HTR-8/SVneo (cell line): ENCODE data around the gene MTLN.
"Not testable (repeated sequence)": the region's sequence is repeated elsewhere in the genome, so short reads cannot be mapped to it uniquely, and the experiment has no call there.

Source experiments
- DNase-seq: peaks from one replicate; pipeline ENCODE4 v3.0.0; 2011; ENCODE audit warnings: low spot score, mixed read lengths; ENCODE audit not compliant: insufficient read length
- FAIRE-seq: peaks from 2 replicates; lab custom pipeline; 2011; peaks lifted over from hg19 to GRCh38; lab: Jason Lieb, UNC

The MTLN gene, protein sequence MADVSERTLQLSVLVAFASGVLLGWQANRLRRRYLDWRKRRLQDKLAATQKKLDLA

DNA sequence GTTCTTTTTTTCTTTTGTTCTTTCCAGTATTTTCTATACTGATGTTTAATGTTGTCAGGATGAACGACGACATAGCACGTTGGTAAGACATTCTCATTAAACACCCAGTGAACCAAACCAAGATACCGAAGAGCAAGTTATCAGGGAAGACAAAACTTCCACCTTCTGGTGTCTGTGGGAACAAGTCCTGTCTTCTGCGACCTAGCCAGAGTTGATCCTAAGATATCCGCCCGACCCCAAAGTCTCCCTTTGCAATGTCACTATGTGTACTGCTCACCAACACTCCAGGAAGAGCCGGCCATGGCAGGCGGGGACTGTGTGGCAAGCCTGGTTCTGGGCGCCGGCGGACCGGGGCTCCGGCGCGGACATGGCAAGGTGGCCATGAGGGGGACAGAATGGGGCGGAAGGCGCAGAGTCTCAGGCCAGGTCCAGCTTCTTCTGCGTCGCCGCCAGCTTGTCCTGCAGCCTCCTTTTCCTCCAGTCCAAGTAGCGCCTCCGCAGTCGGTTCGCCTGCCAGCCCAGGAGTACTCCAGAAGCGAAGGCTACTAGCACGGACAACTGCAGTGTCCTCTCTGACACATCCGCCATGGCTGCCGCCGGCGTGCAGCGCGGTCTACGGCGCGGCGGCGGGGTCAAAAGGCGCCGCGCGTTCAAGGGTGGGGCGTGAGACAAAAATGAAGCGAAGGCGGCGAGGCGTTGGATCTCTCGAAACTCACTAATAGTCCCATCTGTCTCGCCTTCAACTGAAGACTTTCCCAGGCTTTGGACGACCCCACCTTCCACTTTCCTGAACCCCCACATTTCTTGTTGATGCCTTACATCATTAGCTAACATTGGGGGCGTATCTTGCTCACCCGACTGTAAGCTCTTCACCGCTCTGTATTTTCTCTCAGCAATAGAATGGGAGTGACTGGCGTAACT lies at the start of gene MTLN:
Gene MTLN, minus strand, starts transcription at position 610 of the 921 bp plus-strand sequence. Its CDS starts 22 bp downstream, at position 588.
- FAIRE-seq: peak; percentile 55
- DNase-seq: peak; percentile 63

DNA sequence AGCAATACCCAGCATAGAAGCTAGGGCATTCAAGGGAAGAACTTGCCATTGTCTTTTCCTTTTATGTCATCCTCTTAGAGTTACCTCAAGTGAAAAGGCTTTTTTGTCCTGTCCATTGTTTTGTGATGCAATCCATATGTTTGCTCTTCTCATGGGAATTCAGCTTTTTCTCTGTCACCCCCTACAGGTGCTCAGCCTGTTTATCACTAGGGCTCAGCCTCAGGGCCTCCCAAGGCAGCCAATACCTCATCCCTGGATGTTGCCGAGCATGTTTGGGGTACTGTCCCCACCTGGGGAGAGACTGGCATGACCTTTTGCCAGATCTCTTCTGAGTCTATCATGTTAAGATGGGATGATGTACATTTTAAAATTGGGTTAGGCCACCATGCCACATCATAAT lies 49.6 kb upstream of the MTLN start:
- FAIRE-seq, DNase-seq: not testable (repeated sequence)

DNA sequence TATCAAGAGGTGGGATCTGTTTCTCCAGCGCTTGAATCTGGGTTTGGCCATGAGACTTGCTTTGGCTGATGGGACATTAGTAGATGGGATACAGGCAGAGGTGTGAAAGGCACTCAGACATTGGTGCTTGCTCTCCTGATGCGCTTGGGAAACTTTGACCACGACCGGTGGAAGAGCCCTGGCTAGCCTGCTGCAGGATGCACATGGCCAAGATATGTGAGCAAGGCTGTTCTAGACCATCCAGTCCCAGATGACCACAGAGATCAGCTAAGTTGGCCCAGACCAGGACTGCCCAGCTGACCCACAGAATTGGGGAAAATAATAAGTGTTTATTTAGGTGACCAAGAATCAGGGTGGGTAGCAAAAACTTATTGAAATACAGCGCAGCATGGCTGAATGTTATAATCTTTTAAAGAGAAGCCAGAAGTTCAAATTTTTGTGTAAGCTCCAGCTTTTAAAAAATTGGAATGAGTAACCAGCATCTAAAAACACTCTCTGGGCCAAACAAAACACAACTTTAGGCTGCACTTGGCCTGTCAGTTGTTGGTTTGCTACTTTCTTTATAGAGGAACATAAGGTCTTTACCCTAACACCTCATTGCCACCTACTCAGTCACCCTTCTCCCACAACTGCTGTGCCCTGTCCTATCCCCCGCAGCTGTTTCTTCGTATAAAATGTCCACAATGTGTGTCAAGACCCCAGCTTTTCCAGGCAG lies 35.9 kb upstream of the MTLN start:
- FAIRE-seq, DNase-seq: not testable (repeated sequence)

DNA sequence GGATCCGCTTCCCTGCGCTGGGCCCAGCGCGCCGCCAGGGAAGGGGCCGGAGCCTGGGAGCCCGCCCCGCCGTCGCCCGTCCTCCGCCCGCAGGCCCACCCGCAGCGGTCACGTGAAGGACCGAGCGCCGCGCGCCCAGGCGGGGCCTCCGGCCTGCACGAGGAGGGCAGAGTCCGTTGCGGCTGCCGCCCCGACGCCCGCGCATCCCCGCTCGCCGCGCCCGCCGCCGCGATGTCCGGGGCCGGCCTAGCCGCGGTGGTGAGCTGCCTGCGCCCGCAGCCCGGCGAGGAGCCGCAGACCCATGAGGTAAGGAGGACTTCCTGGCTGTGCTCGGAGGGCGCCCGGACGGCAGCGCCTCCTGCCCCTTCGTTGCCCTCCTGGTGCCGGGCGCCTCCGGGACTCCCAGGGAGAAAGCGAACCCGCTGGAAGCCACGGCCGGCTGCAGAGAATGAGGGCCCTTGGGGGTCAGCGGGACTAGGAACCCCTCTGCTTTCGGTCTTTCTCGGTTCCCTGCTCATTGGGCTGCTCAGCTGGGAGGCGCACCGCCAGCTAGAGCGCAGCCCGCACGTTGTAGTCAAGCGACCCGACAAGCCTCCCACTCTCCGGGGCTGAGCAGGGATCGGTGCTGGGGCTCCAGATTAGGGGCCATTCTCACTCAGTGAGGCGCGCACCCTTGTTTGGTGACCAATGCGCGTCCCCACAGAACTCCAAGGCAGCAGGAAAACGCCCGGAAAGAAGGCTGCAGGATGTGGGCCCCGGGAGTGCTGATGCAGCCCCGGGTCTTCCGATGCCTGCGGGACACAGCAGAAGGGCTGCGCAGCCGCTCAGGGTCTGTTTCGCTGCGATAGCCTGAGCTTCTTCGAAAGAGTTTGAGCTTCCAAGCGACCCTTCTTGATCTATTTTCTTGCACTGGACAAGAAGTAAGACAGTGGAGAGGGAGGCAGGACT lies 33.4 kb upstream of the MTLN start:
- DNase-seq, FAIRE-seq: not testable (repeated sequence)

DNA sequence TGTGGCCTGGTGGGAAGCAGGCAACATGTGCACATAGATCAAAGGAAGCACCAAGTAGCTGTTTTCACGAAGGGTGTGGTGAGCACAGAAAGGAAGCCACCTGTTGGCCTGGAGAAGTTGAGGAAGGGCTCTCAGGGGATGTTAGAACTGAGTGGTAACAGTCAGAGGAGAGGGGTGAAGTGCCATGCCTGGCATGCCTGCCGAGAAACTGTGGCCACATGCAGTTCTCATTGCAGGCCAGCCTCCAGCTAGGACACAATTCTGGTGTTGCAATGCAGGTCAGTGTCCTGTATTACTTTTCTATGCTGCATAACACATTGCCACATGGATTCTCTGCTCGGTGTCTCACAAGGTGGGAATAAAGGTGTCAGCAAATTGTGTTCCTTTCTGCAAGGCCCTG lies 30.9 kb upstream of the MTLN start:
- not testable (repeated sequence) for FAIRE-seq, DNase-seq

DNA sequence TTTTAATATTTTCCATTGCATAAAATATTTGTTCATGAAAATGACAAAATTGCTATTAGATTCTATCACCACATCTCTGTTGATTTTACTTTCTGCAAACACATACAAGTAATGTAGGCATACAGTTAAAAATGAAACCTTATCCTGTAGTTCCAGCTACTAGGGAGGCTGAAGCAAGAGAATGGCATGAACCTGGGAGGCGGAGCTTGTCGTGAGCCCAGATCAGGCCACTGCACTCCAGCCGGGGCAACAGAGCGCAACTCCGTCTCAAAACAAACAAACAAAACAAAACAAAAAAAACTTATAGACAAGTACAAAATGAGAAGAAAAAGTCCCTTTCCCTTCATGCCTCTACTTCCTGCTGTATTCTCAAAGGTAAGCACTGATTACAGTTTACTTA lies 22.2 kb upstream of the MTLN start:
- FAIRE-seq, DNase-seq: not testable (repeated sequence)

DNA sequence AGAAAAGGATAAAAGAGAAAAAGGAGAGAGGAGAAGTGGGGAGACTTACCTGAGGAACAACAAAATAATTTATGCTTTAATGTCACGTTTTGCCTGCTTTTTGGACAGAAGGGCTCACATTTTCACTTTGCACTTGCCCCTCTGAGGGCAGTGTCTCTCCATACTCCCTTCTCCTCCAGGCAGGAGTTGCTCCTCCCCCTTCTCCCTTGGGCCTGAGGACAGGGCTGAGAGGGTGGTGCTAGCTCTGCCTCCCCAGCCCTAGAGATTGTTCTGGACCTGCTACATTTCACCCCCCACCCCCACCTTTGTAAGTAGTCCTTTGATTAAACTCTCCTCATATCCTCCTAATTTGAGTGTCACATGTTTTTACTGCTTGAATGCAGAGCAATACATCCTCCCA lies 17.5 kb upstream of the MTLN start:
- not testable (repeated sequence) for DNase-seq, FAIRE-seq

DNA sequence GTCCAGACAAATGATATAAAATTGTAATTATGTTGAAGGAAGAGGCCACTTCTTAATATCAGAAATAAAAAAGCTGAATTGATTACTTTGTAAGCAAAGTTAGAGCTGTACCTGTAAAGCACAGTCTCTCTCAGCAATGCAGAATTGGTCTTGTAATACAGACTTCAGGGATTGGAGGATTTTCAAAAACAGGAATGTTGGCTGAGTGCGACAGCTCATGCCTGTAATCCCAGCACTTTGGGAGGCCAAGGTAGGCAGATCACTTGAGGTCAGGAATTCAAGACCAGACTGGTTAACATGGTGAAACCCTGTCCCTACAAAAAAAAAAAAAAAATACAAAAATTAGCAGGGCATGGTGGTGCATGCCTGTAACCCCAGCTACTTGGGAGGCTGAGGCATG lies 10.3 kb upstream of the MTLN start:
- not testable (repeated sequence) for FAIRE-seq, DNase-seq

DNA sequence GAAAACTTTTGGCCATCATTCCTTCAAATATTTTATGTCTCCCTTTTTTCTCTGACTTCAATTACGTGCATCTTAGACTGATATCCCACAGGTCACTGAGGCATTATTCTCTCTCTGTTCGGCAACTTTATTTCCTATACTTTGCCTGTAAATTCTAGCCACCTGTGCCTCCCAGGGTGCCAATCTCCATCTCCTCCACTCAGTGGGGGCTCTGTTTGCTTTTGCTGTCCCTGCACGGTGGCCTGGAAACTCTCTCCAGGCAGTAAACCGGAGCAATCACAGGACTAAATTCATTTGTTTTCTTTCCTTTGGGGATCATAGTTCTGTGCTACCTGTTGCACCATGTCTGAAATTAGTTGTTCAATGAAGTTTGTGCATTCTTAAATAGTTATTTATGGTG lies 9.6 kb upstream of the MTLN start:
- DNase-seq: no peak
- no peak for FAIRE-seq

DNA sequence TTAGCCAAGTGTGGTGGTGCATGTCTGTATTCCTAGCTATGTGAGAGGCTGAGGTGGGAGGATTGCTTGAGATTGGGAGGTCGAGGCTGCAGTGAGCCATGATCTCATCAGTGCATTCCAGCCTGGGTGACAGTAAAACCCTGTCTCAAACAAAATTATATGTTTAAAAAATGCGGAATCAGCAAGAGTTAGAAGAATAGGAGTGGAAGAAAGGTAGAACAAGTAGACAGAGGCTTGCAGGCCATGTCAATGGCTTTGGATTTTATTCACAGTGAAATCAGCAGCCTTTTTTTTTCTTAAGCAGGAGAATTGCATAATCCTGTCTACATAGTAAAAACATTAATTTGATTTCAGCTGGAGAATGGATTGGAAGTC lies 7.8 kb upstream of the MTLN start:
- FAIRE-seq: no peak

DNA sequence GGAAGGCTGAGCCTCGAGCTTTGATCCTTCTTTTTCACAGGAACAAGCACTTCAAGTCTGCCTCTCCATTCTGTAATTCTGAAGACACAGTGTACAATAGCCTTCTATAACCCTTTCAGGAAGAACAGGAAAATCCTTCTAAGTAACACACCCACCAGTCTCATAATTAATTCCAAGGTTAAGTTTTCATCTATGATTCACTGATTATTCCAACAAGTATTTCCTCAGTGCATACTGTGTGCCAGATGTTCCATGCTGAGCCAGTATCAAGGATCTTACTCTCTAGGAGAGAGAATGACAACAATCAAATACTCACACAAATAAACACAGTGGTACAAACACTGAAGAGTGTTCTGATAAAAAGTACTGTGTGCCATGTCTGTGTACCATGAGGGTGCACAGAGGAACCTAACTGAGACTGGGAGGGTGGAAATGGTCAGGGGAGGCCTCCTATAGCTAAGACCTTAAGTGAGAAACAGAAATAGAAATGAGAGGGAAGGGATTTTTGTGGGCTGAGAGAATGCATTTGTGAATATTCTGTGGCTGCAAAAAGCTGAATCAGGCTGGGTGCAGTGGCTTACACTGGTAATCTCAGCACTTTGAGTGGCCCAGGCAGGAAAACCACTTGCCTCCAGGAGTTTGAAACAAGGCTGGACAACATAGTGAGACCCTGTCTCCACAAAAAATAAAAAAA lies 7.3 kb upstream of the MTLN start:
- no peak for FAIRE-seq

More for the DNA sequence above, 7.8 kb upstream of the MTLN start:
- DNase-seq: no peak

DNA sequence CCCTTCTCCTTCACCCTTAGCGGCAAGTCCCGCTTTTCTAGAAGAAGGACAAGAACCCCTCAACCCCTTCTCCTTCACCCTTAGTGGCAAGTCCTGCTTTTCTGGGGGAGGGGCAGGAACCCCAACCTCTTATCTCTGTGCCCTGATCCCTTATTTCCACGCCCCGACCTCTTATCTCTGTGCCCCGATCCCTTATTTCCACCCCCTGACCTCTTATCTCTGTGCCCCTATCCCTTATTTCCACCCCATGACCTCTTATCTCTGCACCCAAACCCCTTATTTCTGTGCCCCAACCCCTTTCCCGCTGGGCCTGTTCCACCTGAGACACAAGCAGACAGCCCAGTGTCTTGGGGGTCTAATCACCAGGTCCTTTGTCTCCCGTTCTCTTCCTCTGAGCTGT lies 6.5 kb upstream of the MTLN start:
- not testable (repeated sequence) for FAIRE-seq, DNase-seq

More for the DNA sequence above, 7.3 kb upstream of the MTLN start:
- no peak for DNase-seq

DNA sequence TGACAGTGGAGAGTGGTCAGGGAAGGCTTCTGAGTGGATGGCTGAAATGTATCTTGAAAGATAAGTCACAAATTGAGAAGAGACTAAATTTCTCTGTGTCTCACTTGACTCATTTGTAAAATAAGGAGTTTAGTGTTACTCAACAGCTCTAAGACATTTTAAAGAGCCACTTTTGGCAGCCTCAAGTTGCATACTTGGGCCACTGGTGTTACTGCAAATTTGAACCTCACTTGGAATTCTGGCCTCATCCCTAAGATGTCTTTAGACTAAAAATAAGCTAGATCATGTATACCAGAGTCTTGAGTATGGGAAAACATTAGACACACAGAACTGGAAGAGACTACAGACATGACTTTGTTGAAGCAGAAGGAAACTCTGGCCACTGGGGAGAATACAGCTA lies 4.5 kb upstream of the MTLN start:
- DNase-seq: no peak
- no peak for FAIRE-seq

DNA sequence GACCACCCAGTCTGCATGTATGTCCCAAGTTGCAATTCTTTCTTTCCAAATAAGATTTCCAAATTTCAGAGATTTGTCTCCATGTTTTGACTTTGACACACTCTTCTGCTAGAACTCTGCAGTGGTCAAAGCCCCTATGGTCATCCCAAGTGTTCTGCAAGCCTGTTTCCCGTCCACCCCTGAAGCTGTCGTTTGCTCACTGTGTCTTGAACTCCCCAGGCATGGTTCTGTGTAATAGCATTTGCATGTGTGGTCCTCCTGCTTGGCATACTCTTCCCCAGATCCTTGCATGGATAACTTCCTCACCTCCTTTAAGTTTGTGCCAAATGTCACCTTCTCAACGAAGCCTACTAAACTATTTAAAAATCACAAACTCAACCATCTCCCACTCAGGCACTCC lies 3.9 kb upstream of the MTLN start:
- no peak for FAIRE-seq
- no peak for DNase-seq

DNA sequence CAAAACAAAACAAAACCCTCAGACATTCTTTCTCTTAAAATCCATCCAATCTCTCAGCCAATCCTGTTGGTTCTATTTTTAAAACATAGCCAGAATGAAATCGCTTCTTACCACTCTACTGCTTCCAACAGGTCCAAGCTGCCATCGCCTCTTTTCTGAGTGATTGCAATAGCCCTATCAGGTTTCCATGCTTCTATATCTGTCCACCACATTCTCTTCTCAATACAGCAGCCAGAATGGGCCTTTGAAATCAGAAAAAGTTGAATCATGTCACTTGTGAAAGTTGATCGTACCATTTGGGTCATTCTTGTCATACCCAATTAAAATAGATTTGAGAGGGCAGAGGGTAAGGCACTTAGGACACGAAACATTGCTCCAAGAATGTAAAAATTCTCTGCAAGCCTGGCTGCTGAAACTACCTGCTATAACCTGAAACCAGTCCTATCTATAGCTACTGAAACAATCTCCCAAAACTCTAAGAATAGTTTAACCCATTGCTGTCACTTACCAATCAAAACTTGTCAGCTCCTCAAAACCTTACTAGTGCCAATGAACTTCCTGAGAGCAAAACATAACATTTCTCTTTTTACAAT lies 3.3 kb upstream of the MTLN start:
- DNase-seq (no peak), FAIRE-seq (no peak)

DNA sequence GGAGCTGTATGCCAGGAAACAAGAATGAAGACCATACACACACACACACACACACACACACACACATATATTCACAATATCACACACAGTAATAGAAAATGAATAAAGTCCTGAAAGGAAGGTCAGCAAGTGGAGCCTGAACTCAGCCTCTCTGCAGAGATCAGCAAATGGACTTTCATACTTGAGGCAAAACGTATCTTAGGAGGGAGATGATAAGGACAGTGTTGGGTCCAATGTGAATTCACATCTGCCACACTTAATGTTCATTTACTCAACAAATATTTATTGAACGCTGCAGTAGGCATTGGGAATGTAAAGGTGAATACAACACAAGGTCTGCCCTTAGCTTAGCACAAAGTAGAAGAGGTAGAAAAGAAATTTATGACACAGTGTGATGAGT lies 2.7 kb upstream of the MTLN start:
- DNase-seq (no peak), FAIRE-seq (no peak)

DNA sequence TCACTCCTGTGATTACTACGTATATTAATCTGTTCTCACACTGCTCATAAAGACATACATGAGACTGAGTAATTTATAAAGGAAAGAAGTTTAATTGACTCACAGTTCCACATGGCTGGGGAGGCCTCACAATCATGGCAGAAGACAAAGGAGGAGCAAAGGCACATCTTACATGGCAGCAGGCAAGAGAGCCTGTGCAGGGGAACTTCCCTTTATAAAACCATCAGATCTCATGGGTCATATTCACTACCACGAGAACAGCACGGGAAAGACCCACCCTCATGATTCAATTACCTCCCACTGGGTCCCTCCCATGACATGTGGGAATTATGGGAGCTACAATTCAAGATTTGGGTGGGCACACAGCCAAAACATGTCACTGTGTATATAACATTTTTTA lies 1.2 kb upstream of the MTLN start:
- not testable (repeated sequence) for DNase-seq, FAIRE-seq

DNA sequence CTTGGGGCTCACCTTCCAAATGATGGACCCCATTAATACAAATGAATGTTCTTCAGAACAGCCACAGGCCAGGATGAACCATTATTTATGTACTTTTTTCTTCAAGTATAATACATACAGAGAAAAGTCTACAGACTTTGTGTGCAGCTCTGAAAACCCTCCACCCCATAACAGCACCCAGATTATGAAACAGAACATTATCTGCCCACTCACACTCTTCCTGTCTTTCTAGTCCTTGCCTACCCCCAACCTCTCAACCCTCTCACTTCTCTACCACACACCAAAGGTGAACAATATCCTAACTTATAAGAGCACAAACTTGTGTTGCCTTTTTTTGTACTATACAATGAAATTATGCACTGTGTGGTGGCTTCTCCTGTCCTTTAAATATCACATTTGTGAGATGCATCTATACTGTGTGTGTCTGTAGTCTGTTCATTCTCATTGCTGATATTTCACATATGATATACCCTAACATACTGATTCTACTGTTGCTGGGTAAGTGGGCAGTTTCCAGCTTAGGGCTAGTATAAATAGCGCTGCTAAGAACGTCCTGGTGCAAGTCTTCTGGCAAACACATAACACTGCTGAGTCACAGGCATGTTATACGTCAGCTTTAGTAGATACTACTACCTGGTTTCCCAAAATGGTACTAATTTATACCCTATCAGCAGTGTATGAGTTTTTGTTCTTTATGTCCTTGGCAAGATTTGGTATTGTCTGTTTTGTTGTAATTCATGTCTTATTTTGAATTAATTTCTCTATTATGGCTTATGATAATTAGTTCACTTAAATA lies 6.5 kb downstream of the MTLN start:
- FAIRE-seq: no peak
- no peak for DNase-seq
